Heart left ventricle (tissue), 13 donors: ENCODE measurements around the gene METTL3.

Experiments
- CTCF ChIP-seq, 12 donors: fragments of 200-600 bp; sonication (generic) in 4 of 12; IDR thresholded peaks; one replicate each; pipeline versions ENCODE4 v1.5.0 to v1.8.0; 2018 to 2022; ENCODE audit warnings: antibody characterized with exemption in 12 of 12, mild to moderate bottlenecking in 5 of 12
- POLR2A ChIP-seq, 2 donors: fragments of 450-650 bp; IDR thresholded peaks; one replicate each; pipeline ENCODE4 v1.6.1; 2017; ENCODE audit warnings: antibody characterized with exemption in 2 of 2, mild to moderate bottlenecking in 2 of 2, moderate library complexity in 2 of 2
- donor health status: ischemic (EF 13 %, LVEDD 7.1; RV severe dilation, severe dysfunction).
- donor health status: DM: no; HTN: yes; CAD: no.
- donor health status: DM: no; HTN: no; CAD: no.
- donor health status: ischemic (EF 25% LVEDD 6.9; RV normal size, moderate dysfunction).
- donor health status: ischemic (EF 25% LVEDD 5.7; RV mildly dilated, moderate dysfunction).
- donor health status: ischemic (EF 35%, LVEDD 5.7; RV mildly dilated, moderate dysfunction).
- donor health status: nonischemic (EF 11% LVEDD 7.7; RV severe dilation, severe dysfunction).
- donor health status: DM: yes; HTN: yes; CAD: no.
- donor health status: PGD.
- donor health status: ischemic (EF 29% LVEDD 5.4; RV normal size, mild dysfunction).
- donor health status: nonischemic (EF 23%, LVEDD 6.1; RV moderate dilation, normal function).

DNA sequence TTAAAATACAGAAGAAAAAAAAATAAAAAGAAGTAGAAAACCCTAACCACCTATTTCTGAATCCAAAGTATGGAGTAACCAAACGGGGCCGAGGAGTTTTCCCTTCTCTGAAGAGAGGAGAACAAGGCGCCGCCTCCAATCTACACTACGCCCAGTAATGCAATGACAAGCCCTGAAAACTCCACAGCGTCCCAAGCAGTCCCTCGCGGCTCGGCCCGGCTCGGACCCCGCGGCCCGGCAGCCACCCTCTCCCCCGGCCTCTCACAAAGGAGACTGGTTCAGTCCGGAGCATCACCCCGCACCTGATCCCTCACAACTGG lies 55.6 kb downstream of the METTL3 start:
- TF ChIP-seq CTCF (IDR thresholded peaks at IDR 0.05) (no peak), POLR2A (IDR thresholded peaks at IDR 0.05) (no peak)
